ENCODE data around the gene SNTB2. TPM values are rescaled to one million over a fixed set of nuclear protein-coding genes. Genes with fewer than 3 reads are reported as not detected.

Gene SNTB2
- total RNA-seq, 4 donors from 2014 or later, result 14.2 to 31.4 (median 24.1) TPM

- no peak overlapping the region for H3K4me3 ChIP-seq
- no peaks in the 10 kb centered on the region for H3K27me3 ChIP-seq
- intact Hi-C loops (cut with DNase I; ENCODE audit: low total_unique reads), result no loop called here
- WGBS, 2 donors (ENCODE audit: low coverage in 1 of 2), result 60 to 69% methylated on average over 1 to 8 of the region's 8 CpGs
- in situ Hi-C loops (cut with MboI; ENCODE audit: low pct_ligation_motif_present in 1 of 4, low pct_unique_long_range_greater_than_20kb in 1 of 4, low sequenced_read_pairs in 3 of 4), result no loop called here
- H3K27ac ChIP-seq, result no peak overlapping the region
- peaks cover 0 to 32% (median 12%) of the 10 kb centered on the region in 4 donors for H3K36me3 ChIP-seq
- no peaks in the 10 kb centered on the region for H3K9me3 ChIP-seq
- H3K4me1 ChIP-seq, result peaks cover 0 to 14% (median 6%) of the 10 kb centered on the region in 4 donors
- no peak for DNase-seq
- no peak for TF ChIP-seq CTCF (IDR thresholded peaks at IDR 0.05)
- TF ChIP-seq POLR2A (IDR thresholded peaks at IDR 0.05), result no peak
- TF ChIP-seq POLR2AphosphoS5 (IDR thresholded peaks at IDR 0.05), result no peak
These were observed 20.6 kb upstream of the SNTB2 start for GRCh38 chr16:69166221-69166833.

GRCh38 chr16:69166946-69167930, 19.7 kb upstream of the SNTB2 start:
- WGBS, 2 donors (ENCODE audit: low coverage in 1 of 2), result 82 to 90% methylated on average over 7 of the region's 7 CpGs
- H3K27me3 ChIP-seq, result no peaks in the 10 kb centered on the region
- H3K4me3 ChIP-seq, result no peak overlapping the region
- DNase-seq, result no peak
- in situ Hi-C loops (cut with MboI; ENCODE audit: low pct_ligation_motif_present in 1 of 4, low pct_unique_long_range_greater_than_20kb in 1 of 4, low sequenced_read_pairs in 3 of 4) (no loop called here), intact Hi-C loops (cut with DNase I; ENCODE audit: low total_unique reads) (no loop called here)
- peaks cover 0 to 26% (median 9%) of the 10 kb centered on the region in 4 donors for H3K36me3 ChIP-seq
- H3K27ac ChIP-seq, result no peak overlapping the region
- H3K9me3 ChIP-seq, result no peaks in the 10 kb centered on the region
- TF ChIP-seq POLR2A (IDR thresholded peaks at IDR 0.05) (no peak), CTCF (IDR thresholded peaks at IDR 0.05) (no peak), POLR2AphosphoS5 (IDR thresholded peaks at IDR 0.05) (no peak), EP300 (IDR thresholded peaks at IDR 0.05; ENCODE audit: low read depth) (no peak)
- H3K4me1 ChIP-seq, result peaks cover 6 to 21% (median 12%) of the 10 kb centered on the region in 4 donors

- DNase-seq, result no peak
- no peak overlapping the region for H3K27ac ChIP-seq
These were observed 17.9 kb upstream of the SNTB2 start for GRCh38 chr16:69169051-69169450.

More at GRCh38 chr16:69169051-69169450, 17.9 kb upstream of the SNTB2 start:
- Histone ChIP-seq H3K36me3 (peaks cover 0 to 15% (median 7%) of the 10 kb centered on the region in 4 donors), H3K9me3 (no peaks in the 10 kb centered on the region), H3K27me3 (no peaks in the 10 kb centered on the region), H3K4me3 (no peak overlapping the region), H3K4me1 (peaks cover 19 to 35% (median 22%) of the 10 kb centered on the region in 4 donors)
- intact Hi-C loops (cut with DNase I; ENCODE audit: low total_unique reads), result no loop called here
- WGBS, 2 donors (ENCODE audit: low coverage in 1 of 2), result 91 to 95% methylated on average over 1 to 4 of the region's 4 CpGs
- no peak for TF ChIP-seq EP300 (IDR thresholded peaks at IDR 0.05; ENCODE audit: low read depth)
- TF ChIP-seq CTCF (IDR thresholded peaks at IDR 0.05), result no peak
- no peak for TF ChIP-seq POLR2AphosphoS5 (IDR thresholded peaks at IDR 0.05)
- no peak for TF ChIP-seq POLR2A (IDR thresholded peaks at IDR 0.05)
- in situ Hi-C loops (cut with MboI; ENCODE audit: low pct_ligation_motif_present in 1 of 4, low pct_unique_long_range_greater_than_20kb in 1 of 4, low sequenced_read_pairs in 3 of 4), result no loop called here
